ENCODE measurements around the gene DLGAP1.
A peak's percentile ranks its signal among the peaks of the same experiment; 100 is the strongest.
"Not testable (repeated sequence)": the region's sequence is repeated elsewhere in the genome, so short reads cannot be mapped to it uniquely, and the experiment has no call there.

The DLGAP1 gene

DNA sequence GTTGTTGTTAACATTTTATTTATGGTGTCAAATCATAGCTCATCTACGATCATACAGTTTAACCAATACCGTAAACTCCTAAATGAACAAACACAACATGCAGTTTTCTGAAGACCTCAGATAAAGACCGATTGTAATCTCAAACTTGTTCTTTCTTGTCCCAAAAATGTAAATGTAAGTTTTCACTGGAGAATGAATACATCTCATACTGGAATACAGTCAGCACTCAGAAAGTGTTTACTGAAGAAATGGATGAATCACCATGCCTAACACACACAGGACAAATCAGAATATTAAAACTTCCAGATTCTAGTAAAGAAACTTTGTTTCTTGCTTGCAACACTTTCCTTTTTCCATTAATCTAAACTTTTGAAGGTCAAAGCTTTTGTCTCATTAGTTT is 380.5 kb downstream of the DLGAP1 start:
- no peak for DNase-seq (ENCODE audit: low read depth)

DNA sequence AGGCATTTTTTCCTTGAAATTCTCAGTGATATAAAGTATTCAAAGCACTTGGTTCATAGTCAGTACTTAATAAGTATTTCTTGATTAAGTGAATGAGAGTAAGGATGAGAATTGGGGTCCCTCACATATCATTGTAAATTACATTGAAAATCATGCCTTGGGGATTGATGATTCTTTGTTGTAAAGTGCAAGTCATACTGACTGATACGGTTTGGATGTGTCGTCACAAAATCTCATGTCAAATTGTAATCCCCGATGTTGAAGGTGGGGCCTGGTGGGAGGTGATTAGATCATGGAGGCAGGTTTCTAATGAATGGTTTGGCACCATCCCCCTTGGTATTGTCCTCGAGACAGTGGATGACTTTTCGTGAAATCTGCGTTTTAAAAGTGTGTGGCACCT is 385.9 kb downstream of the DLGAP1 start:
- DNase-seq (ENCODE audit: low read depth) = no peak

DNA sequence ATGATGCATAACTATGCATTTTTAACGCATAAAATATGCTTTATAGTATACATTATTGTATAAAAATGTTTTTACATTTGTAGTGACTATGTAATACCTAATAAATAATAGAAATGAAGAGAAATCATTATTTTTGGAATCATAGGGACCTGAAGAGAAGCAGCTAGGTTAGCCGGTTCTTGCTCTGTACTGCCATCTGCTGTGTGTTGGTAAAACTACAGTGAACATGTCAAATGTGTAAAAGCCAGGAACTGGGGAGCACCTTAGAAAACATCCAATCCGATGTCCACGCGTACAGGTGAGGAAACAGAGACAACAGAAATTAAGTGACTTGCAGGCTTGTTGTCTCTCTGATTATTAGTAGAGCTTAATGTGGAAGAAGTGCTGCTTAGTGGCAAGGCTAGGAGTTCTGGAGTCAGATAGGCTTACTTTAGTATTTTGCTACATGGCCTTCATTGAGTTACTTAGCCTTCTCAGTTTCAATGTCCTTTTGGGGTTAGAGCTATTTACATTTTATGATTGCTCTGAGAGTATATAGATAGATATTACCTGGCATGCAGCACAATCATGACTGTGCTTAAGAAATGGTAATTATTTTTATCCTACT is 386.5 kb downstream of the DLGAP1 start:
- DNase-seq (ENCODE audit: low read depth) = peak; percentile 18

GRCh38 chr18:4063545-4063944 is 391.6 kb downstream of the DLGAP1 start:
- no peak for DNase-seq (ENCODE audit: low read depth)

DNA sequence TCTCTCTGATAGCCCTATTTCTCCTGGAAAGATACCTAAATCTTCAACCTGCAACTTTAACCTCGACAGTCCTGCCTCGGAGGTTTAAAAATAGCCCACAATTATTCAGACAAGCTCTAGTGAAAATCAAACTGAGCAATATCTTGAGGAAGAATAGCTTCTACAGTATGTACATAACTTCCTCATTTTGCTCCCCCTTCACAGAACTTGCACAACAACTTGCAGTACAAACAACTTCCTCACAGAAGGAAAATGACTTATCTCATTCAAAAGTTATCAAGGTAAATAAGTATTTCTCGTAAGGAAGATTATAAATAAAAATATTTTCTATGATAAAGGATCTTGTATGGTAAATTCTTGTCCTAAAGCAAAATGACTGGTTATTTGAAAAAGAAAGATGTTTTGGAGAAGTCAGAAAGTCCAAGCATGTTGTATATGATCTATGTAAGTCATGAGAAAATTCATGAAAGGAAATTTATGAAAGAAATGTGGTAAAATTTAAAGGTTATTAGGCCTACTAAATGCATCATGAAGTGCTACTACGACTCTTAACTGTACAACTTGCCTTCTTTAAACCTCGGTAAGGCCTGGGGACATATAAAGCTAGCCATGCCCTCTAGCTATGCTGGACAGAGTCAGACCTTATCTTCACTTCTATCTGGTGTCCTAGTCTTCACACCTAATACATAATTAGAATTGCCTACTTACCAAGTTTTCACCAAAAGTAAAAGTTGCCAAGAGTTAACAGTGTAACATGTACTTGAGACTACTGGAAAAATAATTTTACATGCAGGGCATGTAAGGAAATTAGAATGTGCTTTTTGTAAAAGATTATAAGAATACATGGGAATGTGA is 394.5 kb downstream of the DLGAP1 start:
- DNase-seq (ENCODE audit: low read depth) = no peak

DNA sequence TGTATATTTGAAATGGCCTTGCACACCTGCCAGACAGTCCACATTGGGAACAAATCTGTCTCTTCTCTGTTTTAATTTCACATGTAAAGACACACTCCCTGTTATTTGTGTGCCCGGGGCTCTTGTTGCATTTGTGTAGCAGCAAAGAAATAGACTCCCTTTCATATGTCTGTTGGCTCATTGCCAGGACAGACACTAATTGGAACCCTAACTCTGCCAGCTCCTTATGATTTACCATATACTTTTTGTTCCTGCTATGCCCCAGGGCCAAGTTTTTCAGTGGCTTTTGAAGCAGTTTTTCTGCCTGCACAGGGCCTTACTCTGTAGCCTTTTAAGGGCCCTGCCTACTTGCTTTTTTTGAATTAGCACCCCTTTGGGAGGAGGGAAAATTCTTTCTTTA is 396.9 kb downstream of the DLGAP1 start:
- DNase-seq (ENCODE audit: low read depth) = no peak

GRCh38 chr18:4040391-4041092 is 414.6 kb downstream of the DLGAP1 start:
- no peak for DNase-seq (ENCODE audit: low read depth)

GRCh38 chr18:4035521-4035920 is 419.6 kb downstream of the DLGAP1 start:
- DNase-seq (ENCODE audit: low read depth) = no peak

GRCh38 chr18:4034815-4035214 is 420.3 kb downstream of the DLGAP1 start:
- DNase-seq (ENCODE audit: low read depth) = not testable (repeated sequence)

GRCh38 chr18:4026542-4026941 is 428.6 kb downstream of the DLGAP1 start:
- DNase-seq (ENCODE audit: low read depth) = no peak

- no peak for DNase-seq (ENCODE audit: low read depth)
These were observed 430.4 kb downstream of the DLGAP1 start for GRCh38 chr18:4024702-4025101.

- DNase-seq (ENCODE audit: low read depth) = not testable (repeated sequence)
These were observed 432.4 kb downstream of the DLGAP1 start for GRCh38 chr18:4022749-4023148.

GRCh38 chr18:4020026-4020425 is 435.1 kb downstream of the DLGAP1 start:
- no peak for DNase-seq (ENCODE audit: low read depth)

DNA sequence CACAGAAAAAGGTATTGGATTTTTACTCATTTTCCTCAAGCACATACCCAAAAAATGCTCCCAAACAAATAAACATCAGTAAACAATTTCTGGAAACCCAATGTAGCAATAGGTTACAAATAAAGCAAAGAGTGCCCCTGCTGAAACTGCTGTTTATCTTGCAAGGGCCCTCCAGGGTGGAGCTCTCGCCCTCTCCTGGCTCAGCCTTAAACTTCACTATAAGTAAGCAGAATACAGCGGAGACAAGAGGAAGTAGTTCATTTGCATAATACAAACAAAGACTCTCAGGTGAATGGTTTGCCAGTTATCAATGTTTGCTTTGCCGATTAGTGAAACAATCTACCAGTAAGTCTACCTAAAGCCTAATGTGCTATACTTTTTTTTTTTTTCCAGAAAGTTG is 437.6 kb downstream of the DLGAP1 start:
- no peak for DNase-seq (ENCODE audit: low read depth)

GRCh38 chr18:4016391-4017049 is 438.6 kb downstream of the DLGAP1 start:
- DNase-seq (ENCODE audit: low read depth) = no peak

DNA sequence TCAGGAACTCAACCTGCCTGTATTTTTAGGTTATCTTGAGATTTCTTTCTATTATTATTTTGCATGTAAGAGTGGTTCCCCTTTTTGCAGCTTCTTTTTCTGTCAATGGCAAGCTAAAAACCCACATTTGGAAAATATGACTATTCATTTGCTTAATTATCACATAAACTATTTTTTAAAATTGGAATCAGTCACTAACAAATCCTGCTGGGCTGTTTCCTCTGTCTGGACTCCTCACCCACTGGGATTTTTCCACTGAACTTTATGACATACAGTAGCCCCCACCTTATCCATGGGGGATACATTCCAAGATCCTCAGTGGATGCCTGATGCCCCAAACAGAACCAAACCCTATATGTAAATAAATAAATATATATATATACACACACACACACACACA is 447.3 kb downstream of the DLGAP1 start:
- no peak for DNase-seq (ENCODE audit: low read depth)

- DNase-seq (ENCODE audit: low read depth) = no peak
These were observed 450.8 kb downstream of the DLGAP1 start for GRCh38 chr18:4004183-4004829.

DNA sequence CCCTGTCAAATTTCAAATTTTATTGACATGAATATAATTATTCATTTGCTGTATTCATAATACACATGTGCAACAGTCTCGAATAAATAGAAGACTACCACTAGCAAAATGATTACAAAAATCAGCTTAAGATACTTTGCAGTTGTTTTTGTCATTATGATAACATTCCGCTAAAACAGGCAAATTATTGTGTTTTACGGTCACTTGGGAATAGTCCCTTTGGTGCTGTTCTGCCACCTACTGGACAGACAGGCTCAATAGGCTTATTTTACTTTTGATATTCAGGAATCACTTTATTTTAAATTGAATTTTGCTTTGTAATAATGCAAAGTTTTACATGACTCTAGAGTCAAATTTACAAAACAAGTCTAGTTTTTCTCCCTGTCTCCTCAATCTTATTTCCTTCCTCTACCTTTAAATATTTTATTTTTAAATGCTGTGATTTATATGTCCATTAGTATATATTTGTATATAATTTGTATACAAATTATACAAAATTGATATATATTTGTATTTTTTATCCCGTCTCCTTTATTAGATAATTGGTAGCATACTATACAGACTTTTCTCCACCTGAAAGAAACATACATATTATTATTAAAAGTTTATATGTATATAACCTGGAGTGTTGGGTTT is 456.3 kb downstream of the DLGAP1 start:
- DNase-seq (ENCODE audit: low read depth) = no peak

DNA sequence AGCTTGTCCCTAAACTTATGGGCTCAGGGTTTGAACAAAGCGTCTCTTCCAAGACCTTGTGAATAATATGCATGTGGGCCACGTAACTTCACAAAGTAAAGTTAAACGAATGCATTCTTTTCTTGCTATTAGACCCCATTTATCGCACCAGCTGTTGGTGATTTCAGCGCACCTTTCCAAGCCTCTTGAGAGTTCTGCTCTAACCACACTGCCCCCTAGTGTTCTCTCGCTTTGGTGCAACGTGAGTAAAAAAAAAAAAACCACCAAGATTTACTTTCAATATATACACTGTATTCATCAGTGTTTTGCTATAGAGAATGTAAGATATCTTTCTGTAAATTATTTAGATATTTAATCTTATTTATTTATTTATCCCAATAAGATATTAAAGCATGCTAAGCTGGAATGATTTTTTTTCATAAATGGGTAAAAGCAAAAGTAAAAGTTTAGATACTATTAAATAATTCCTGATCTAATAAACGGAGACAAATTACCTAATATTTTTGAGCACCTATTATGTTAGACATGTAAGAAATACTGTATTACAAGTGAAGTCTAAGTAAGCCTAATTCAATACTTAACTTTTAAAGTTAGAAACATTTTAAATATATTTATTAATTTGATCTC is 459.5 kb downstream of the DLGAP1 start:
- DNase-seq (ENCODE audit: low read depth) = peak; percentile 33

DNA sequence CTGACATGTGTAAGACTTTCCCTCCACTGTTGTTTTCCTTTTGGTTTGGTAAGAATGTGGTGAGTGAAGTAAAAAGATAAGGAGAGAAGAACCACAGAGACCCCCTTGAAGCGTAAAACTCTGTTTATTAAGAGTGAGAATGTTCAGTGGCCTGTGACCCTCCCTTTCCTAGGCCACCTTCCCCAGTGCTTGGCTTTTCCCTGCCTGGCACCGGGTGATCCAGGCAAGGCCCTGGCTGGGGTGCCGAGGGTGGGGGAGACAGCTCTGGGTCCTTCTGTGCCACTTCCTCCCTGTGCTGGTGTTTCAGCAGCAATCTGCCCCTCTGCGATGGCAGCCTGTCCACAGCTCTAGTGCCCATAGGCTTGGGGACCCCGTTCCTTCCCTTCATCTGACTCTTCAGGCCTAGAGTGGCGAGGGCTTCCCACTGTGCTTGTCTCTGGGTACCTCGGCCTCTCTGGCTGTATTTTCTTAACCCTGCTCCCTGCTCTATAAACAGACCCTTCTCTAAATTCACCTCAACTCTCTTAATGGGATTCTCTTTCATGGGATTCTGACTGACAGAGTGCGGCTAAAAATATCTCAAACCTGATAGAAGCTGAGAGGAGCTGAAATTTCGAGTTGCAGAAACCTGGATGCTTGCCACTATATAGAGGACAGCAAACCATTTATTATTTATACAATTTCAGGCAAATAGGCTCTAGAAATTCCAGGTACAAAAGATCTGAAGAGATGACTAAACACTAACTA is 461.0 kb downstream of the DLGAP1 start:
- no peak for DNase-seq (ENCODE audit: low read depth)

Measured in activated T-cell treated with anti-CD3 and anti-CD28 coated beads for 24 hours (primary cell).